NCI-H460 (cell line): ENCODE data around the gene STK4. TPM values are rescaled to one million over a fixed set of nuclear protein-coding genes. Genes with fewer than 3 reads are reported as not detected.
A peak's percentile ranks its signal among the peaks of the same experiment; 100 is the strongest.

Experiments used
- DNase-seq: peaks from one replicate; pipeline ENCODE4 v3.0.0-alpha.2; 2016; ENCODE audit warnings: low read depth; ENCODE audit errors: extremely low read depth
- polyA plus RNA-seq: library from polyadenylated mRNA; depleted of rRNA; stranded (reverse); fragments of >200 nt; gene quantifications from 2 replicates; pipeline ENCODE4 v1.2.3, GENCODE V29; 2014; cell fraction: nucleus; rRNA removed
- total RNA-seq: library from RNA; depleted of rRNA; stranded (reverse); fragments of >200 nt; shearing (Covaris generic); gene quantifications from 2 replicates; pipeline ENCODE4 v1.2.3, GENCODE V29; 2014; rRNA removed

The STK4 gene
- total RNA-seq, result 32.2 and 42.4 TPM in 2 replicates
- 26.1 and 39.3 TPM in 2 replicates for polyA plus RNA-seq

DNA sequence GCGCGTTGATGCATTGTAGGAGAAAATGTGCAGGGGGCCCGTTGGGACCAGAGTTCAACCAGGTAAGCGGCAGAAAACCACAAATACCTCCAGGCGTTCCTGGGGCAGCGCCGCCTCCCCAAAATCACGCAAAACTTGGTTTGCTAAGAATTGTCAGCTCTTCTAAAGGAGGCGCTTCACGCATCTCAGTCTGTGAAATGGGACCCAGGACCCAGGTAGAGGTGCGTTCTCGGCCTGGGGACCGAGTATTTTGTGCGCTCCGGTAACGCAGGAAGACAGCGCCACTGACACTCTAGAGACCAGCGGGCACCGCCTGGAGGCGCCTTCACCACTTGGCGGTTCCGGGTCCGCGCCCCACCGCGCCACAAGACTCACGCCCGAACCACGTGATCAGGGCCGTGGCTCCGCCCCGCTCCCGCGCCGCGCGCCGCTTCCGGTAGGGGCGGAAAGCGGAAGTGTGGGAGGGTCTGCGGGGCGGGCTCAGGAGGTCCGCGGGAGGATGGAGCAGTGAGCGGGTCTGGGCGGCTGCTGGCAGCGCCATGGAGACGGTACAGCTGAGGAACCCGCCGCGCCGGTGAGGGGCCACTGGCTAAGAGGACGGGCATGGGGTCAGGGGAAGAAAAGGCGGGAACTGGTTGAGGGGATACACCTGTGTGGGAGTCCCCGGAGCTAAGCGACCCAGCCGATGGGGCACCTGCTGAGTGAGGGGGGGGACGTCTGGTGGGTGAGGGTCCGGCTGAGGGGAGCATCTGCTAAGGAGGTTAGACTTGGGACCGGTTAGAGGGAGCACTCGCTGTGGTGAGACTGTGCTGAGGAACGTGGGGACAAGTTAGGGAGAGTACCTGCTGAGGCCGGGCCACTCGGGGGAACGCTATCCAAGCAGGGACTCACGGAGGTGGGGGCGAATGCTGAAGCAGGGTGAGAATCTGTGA is at the start of gene STK4:
Gene STK4 (plus strand): TSS at position 483 of the 932 bp plus-strand sequence. CDS start 57 bp downstream, at position 540.
- peak; percentile 91 for DNase-seq

DNA sequence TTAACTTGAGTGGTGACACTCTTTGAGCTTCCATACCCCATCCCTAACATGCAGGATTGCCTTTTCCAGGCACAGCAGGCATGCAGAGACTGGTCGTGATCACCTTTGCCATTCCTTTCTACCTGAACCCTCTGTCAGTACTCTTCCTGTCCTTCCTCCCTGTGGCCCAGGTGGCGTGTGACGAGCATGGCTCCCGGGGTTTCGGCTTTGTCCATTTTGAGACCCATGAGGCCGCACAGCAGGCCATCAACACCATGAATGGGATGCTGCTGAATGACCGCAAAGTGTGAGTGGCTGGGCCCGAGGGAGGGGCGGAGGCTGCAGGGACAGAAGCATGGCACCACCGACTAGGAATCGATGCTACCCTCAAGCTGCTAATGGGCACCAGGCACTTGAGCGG is 49.7 kb upstream of the STK4 start:
- no peak for DNase-seq

DNA sequence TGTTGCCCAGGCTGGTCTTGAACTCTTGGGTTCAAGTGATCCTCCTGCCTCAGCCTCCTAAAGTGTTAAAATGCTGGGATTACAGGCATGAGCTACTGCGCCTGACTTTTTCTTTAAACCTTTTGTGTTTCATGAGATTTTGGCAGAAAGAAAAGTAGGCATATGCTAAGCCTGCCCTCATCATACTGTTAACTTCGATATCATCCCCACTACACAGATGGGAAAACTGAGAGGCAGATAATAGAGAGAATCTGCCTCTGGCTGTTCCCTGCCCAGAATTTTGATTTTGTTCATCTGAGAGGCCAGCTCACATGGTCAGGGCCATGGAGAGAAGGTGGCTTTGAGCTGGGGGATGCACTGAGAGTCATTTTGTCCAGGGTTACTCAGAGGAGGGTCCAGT is 48.9 kb upstream of the STK4 start:
- no peak for DNase-seq

DNA sequence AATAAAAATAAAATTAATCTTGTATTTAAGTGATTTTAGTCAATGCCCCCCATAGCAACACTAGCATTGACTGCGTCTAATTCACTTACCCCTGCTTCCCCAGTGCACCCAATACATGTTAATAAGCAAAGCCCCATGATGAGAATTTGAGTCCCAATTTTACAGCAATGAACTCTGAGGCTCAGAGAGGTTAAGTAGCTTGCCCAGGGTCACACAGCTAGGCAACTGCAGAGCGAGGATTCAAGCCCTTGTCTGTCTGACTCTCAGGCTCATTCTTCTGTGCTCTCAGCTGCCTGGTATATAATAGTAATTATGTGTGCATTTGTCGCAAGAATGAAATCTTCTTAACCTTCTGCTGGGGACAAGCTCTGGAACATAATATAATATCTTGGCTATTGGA is 48.0 kb upstream of the STK4 start:
- DNase-seq, result no peak

GRCh38 chr20:44918761-44919160 is 47.6 kb upstream of the STK4 start:
- no peak for DNase-seq

DNA sequence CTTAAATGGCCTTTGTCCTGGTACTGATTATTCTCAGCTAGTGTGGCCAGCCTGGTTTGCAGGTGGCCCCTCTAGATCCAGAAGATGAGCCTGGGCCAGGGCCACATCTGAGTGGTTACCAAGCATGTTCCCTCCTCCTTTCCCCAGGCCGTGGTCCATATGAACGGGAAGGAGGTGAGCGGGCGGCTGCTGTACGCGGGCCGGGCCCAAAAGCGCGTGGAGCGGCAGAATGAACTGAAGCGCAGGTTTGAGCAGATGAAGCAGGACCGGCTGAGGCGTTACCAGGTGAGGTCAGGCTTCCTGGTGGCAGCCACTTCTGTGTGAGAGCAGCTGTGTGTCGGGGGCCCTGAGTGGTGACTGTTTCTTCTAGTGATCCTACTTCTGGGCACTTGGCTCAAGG is 44.9 kb upstream of the STK4 start:
- DNase-seq, result no peak

- DNase-seq, result no peak
Measured at GRCh38 chr20:44924541-44924940, 41.8 kb upstream of the STK4 start.

DNA sequence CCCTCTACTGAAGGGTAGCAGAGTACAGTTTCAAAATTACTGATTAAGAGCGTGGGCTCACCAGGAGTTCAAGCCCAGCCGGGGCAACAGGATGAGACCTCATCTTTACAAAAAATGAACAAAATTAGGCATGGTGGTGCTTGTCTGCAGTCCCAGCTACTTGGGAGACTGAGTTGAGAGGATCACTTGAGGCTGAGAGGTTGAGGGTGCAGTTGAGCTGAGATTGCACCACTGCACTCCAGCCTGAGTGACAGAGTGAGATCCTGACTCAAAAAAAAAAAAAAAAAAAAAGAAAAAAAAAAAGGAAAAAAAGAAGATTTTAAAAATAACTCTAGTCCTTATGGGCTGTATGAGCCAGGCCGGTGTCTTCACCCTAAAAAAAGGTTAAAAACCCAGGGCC is 37.7 kb upstream of the STK4 start:
- no peak for DNase-seq

- DNase-seq, result no peak
Measured at GRCh38 chr20:44930517-44931168, 35.7 kb upstream of the STK4 start.

DNA sequence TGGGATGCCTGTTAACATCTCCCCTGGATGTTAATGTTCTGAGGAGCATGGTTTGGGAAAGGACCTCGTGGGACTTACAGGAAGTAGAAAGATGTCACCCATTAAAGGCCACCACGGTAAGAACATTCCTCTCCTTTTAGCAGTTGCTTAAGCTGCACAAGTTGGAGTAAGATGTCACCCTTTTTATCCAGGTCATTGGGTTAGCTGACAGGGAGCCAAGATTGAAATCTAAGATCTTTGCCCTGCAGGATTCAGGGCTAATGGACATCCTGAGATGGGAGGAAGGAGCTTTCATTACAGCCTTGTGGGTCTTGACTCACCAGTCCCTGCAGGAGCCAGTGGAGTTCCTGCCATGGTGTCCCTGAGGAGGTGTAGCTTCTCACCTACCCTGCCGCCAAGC is 34.4 kb upstream of the STK4 start:
- DNase-seq, result no peak

DNA sequence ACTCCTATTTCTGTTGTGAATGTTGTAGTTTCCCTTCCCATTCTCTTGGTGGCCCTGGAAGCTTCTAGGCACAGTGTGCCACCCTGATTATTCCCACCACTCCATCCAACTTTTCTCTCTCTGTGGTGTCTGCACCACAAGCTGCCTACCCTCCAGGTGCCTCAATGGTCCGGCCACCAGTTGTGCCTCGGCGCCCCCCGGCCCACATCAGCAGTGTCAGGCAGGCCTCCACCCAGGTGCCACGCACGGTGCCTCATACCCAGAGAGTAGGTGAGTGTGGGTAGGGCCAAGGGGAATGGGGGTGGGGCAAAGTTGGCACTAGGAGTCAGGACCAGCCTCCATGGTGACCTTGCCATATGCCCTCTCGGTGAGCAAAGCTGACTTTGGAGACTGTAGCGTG is 33.4 kb upstream of the STK4 start:
- no peak for DNase-seq

- DNase-seq, result no peak
Measured at GRCh38 chr20:44936510-44936909, 29.8 kb upstream of the STK4 start.

DNA sequence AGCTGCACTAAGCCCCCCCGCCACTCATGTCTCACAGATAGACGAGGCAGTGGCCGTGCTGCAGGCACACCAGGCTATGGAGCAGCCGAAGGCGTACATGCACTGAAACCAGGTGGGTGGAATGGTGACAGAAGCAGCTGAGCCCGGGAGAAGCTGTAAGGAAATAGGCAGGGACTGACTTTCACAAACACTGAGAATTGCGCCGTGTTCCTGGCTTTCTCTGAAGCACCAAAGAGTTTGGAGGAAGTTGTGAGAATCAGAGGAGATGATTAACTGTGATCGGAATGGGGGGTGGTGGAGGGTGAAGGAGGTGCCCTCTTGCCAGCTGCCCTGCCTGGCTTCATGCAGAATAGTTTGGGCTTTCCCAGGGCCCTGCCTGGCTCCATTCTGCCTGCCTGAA is 27.7 kb upstream of the STK4 start:
- no peak for DNase-seq

DNA sequence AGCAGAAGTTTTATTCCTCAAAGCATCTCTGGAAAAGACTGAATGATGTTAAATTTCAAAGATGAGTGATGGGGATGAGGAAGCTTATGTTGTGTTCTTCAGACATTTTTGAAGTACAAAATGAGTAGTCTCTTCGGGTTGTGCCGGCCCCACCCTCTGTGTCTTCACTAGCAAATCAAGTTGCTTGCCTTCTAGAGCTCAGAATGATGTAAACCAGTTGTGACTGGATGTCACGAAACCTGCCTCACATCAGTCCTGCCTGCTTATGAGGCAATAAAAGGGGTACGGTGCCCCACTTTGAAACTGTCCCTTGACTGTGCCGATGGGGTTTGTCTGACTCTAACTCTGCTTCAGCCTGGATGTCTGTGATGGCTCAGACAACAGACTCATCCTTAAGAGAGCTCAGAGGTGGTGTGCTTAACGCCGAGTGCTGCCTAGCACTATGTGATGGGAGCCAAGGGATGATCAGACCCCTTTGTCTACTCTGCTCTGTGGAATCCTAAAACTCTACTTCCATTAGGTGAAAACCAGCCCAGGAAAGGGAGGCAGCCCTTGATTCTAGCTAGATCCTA is 25.1 kb upstream of the STK4 start:
- no peak for DNase-seq

- DNase-seq, result no peak
Measured at GRCh38 chr20:44942264-44942973, 23.9 kb upstream of the STK4 start.

DNA sequence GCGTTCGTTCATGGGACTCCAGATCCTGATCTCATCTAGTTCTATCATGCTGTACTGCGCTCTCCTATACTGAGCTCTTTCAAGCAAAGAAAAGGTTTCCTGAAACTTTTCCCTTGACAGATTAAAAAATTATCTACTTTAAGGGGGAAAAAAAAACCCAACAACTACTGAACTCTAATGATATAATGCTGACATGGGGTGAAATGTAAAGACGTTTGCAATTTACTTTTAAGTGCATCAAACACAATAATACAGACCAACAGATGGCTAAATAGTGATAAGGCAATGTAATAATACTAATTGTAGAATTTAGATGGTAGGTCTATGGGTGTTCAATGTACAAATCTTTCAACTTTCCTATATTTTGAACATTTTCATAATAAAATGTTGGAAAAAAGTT is 22.5 kb upstream of the STK4 start:
- no peak for DNase-seq

DNA sequence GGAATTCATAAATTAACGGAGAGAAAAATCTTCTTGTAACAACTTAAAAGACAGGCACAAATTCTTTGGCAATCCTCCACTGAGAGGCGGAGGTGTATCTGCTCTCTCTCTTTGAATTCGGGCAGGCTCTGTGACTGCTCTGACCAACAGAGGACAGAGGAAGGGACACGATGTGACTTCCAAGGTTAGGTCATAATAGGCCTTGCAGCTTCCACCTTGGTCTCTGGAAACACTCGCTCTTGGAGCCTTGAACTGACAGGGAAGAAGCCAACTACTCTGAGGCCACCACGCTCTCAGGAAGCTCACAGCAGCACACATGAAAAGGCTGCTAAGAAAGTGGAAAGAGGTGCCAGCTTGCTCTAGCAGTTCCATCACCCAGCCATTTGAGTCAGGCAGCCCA is 21.1 kb upstream of the STK4 start:
- DNase-seq, result no peak

GRCh38 chr20:44946271-44946852 is 19.9 kb upstream of the STK4 start:
- no peak for DNase-seq

GRCh38 chr20:44948107-44948506 is 18.2 kb upstream of the STK4 start:
- DNase-seq, result no peak

DNA sequence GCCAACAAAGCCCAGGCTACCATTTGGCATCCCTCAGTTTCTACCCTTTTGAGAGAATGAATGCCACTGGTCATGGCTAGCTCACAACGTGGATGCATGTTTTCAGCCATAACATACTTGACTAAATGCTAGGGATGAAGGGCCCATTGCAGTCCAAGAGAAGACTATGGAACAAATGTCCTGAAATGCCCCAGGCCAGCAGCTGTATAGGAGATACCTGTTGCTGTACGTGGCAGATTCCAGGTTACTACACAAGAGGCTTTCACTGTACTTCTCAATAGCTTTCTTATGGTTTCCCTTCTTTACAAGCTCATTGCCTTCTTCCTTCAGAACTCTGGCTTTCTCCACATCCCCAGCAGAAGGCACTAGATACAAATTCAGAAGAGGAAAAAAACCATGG is 17.8 kb upstream of the STK4 start:
- DNase-seq, result no peak

- DNase-seq, result no peak
Measured at GRCh38 chr20:44950368-44950767, 15.9 kb upstream of the STK4 start.
